Fibroblast of villous mesenchyme (primary cell): ENCODE results near the gene TRIM5. TPM values are rescaled to one million over a fixed set of nuclear protein-coding genes. Genes with fewer than 3 reads are reported as not detected.

ENCODE experiments used
- DNase-seq: peaks from one replicate; pipeline ENCODE4 v3.0.0-alpha.2; 2010; ENCODE audit warnings: low read depth
- H3K4me3 ChIP-seq: 2 replicates; pipeline ENCODE4 v1.5.1; 2011; ENCODE audit warnings: low read depth, mild to moderate bottlenecking, low read length
- total RNA-seq: library from RNA; depleted of rRNA; stranded (reverse); fragments of >200 nt; gene quantifications from 2 replicates; pipeline ENCODE4 v1.2.3, GENCODE V29; 2012
- TF ChIP-seq, protein P1 (sequence below): IDR thresholded peaks from 2 replicates; pipeline ENCODE4 v1.5.1; 2012; ENCODE audit warnings: low read depth, mild to moderate bottlenecking, low read length; ENCODE audit not compliant: insufficient read depth

TRIM5 gene
- total RNA-seq, 1 donor = 65.2 TPM

DNA sequence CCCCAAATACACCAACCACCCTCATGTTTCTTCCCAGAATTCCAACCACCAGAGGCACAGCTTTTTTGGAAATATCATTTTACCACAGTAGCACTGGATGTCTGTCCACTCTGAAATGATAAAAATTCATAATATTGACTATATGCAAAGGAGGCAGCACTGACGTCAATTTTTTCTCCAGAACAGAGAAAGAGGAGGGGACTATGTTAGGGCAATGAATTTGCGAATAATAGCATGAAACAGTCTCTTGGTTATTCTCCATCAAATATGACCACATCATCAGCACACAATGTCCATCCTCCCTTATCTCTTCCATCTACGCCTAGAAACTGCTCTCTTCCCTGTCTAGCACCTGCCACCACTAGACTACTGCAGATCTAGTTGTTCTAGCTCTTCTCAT is 38.7 kb downstream of the TRIM5 start:
- no peak for DNase-seq
- TF ChIP-seq, protein P1, sequence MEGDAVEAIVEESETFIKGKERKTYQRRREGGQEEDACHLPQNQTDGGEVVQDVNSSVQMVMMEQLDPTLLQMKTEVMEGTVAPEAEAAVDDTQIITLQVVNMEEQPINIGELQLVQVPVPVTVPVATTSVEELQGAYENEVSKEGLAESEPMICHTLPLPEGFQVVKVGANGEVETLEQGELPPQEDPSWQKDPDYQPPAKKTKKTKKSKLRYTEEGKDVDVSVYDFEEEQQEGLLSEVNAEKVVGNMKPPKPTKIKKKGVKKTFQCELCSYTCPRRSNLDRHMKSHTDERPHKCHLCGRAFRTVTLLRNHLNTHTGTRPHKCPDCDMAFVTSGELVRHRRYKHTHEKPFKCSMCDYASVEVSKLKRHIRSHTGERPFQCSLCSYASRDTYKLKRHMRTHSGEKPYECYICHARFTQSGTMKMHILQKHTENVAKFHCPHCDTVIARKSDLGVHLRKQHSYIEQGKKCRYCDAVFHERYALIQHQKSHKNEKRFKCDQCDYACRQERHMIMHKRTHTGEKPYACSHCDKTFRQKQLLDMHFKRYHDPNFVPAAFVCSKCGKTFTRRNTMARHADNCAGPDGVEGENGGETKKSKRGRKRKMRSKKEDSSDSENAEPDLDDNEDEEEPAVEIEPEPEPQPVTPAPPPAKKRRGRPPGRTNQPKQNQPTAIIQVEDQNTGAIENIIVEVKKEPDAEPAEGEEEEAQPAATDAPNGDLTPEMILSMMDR = no peak
- H3K4me3 ChIP-seq = no peak overlapping the region

DNA sequence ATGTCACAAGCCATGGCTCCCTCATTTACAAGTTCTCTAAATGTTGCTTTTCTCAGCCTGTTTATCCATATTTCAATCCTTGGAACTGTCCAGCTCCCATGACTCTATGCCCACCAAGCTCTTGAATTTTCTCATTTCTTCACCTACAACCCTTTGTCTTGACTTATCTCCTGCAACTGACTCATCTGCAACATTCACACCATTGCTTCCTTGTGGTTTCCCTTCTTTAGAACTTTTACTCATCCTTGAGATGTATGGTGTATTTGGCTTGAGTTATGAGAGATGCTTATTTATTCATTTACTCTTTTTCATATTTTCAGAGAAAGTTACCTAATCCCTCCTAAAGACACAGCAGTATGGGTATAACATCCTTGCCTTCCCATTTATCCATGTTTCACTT is 41.3 kb downstream of the TRIM5 start:
- no peak for DNase-seq
- no peak overlapping the region for H3K4me3 ChIP-seq
- TF ChIP-seq, protein P1 = no peak

DNA sequence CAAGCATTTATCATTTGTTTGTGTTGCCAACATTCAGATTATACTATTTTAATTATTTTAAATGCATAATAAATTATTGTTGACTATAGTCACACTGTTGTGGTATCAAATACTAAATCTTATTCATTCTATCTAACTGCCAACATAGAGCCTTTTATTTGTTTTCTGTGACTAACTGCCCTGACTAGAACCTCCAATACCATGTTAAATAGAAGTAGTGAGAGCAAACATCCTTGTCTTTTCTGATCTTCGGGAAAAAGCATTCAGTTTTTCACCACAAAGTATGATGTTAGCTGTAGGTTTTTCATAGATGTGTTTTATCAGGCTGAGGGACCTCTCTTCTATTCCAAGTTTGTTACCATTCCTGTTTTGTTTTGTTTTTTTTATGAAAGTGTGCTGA is 44.9 kb downstream of the TRIM5 start:
- TF ChIP-seq, protein P1 = no peak
- H3K4me3 ChIP-seq = no peak overlapping the region
- DNase-seq = no peak

DNA sequence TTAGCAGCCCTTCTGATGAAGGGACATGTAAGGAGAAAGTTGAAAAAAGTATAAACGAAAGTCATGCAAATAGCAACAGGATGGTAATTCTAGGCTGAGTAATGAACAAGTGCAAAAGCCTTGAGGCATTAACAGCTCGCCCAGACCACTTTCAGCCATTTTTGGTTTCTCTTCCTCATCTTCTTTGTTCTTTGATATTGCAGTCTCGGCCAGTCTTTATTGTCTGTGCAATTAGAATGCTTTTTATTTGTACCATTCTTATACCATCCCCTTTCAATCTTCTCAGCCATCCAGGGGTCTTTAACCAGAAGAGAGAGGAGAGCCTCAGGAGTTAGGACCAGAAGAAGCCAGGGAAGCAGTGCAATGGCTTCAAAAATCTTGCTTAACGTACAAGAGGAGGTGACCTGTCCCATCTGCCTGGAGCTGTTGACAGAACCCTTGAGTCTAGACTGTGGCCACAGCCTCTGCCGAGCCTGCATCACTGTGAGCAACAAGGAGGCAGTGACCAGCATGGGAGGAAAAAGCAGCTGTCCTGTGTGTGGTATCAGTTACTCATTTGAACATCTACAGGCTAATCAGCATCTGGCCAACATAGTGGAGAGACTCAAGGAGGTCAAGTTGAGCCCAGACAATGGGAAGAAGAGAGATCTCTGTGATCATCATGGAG is 52.8 kb downstream of the TRIM5 start:
- no peak overlapping the region for H3K4me3 ChIP-seq
- no peak for DNase-seq
- TF ChIP-seq, protein P1 = no peak

DNA sequence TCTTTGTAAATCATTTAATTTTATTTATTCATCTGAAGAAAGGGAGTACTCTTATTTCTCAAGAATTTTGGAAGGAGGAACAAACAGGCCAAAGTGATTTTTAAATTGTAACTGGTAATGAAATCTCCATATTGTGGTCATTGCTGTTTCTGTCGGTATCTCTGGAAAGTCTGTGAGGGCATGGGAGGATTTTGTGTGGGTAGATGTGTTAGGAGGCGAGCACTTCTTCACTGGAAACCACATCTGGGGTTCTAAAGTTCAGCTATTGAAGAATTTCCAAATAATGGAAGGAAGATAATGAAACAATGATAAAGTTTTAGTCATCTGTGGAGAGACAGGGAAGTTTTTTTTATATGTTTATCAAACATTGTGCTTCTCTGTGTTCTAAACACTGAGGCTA is 53.5 kb downstream of the TRIM5 start:
- no peak overlapping the region for H3K4me3 ChIP-seq
- TF ChIP-seq, protein P1 = no peak
- no peak for DNase-seq

DNA sequence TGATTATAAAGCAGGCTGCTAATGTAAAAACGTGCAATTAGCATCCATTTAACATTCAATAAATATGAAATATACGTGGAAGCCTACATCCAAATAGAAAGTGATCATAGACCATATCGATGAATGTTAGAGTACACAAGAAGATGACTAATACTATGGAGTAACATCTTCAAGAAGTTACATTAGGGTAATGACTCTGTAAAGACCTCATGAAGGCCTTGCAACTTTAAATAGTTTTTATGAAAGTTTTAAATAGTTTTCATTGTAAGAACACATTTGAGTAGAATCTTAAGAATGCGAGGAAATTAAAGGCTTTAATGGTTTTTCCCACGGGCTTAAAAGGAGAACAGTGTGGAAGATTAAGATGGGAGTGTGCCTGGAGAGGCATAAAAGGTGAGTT is 58.7 kb downstream of the TRIM5 start:
- H3K4me3 ChIP-seq = no peak overlapping the region
- TF ChIP-seq, protein P1 = no peak
- peak; percentile 36 for DNase-seq

DNA sequence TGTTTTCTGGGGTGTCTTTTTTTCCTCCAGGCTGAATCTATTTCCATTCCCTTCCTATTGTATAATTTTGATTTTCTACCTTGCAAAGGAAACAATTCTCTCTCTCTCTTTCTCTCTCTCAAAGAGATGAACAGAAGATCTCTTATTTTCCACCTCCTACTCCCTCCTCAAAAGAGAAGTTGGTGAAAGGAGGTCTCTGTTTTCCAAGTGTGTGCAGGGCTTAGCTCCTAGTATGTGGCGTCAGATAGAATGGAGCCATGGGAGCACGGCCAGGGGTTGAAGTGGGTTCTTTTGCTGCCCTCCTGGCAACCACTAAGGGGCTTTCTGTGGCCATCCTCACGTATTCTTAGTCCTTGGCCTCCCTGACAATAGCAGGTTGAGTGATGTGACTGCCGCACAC is 59.6 kb downstream of the TRIM5 start:
- no peak for DNase-seq
- H3K4me3 ChIP-seq = peak overlapping the region; percentile 69
- TF ChIP-seq, protein P1 = no peak
